NCI-H1930 (cell line): ENCODE data around the gene PLCXD1.
"Not testable (repeated sequence)": the region's sequence is repeated elsewhere in the genome, so short reads cannot be mapped to it uniquely, and the experiment has no call there.

ENCODE experiments used
- DNase-seq, 2 experiments: peaks; one replicate each; lab custom pipeline; 2025; lab: John Stamatoyannopoulos, UW

The PLCXD1 gene

GRCh38 chrX:351324-351641 lies 70.1 kb downstream of the PLCXD1 start:
- not testable (repeated sequence) for DNase-seq

- DNase-seq: no peak
Measured at GRCh38 chrX:351736-352135, 70.6 kb downstream of the PLCXD1 start.

GRCh38 chrX:352181-352580 lies 71.0 kb downstream of the PLCXD1 start:
- DNase-seq: no peak

DNA sequence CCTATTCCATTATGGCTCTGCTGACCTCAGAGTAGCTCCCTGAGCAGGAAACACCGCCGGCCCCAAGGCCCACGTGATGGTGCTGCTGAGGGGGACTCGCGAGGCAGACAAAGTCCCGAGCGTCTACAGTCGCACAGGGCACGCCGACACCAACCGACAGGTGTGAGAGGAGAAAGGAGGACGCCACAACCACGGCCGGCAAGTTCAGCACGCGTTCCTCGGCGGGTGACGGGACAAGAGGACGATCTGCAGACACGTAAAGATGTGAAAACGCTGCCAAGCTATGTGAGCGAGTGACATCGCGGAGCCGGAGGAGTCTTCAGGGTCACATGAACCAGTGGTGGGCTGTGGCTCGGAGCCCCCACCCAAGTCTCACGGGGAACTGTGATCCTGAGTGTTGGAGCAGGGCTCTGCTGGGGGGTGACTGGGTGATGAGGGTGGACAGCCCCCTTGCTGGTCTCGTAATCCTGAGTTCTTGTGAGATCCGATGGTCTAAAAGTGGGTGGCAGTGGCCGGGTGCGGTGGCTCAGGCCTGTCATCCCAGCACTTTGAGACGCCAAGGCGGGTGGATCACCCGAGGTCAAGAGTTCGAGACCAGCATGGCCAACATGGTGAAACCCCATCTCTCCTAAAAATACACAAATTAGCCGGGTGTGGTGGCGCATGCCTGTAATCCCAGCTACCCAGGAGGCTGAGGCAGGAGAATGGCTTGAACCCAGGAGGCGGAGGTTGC lies 71.6 kb downstream of the PLCXD1 start:
- DNase-seq: no peak
